SK-N-SH treated with all-trans-retinoic acid at 6 μM for 48 hours (cell line): ENCODE measurements around the gene OGN.

Experiments
- ARNTL ChIP-seq: fragments of 450-650 bp; formaldehyde crosslinking; IDR thresholded peaks from 2 replicates; pipeline ENCODE4 v1.5.0; 2020; ENCODE audit warnings: low read depth, mild to moderate bottlenecking, moderate library complexity, borderline replicate concordance
- BACH2 ChIP-seq: fragments of 250-450 bp; sonication (Bioruptor Pico); IDR thresholded peaks from 2 replicates; pipeline ENCODE4 v1.9.0; 2021; ENCODE audit warnings: mild to moderate bottlenecking, borderline replicate concordance
- CSDC2 ChIP-seq: fragments of 250-450 bp; sonication (Bioruptor Pico); IDR thresholded peaks from 2 replicates; pipeline ENCODE4 v1.5.0; 2020; ENCODE audit warnings: mild to moderate bottlenecking, moderate library complexity
- GLIS3 ChIP-seq: fragments of 250-450 bp; sonication (Bioruptor Pico); IDR thresholded peaks from 2 replicates; pipeline ENCODE4 v1.5.0; 2020; ENCODE audit warnings: mild to moderate bottlenecking, moderate library complexity
- SNAI2 ChIP-seq: fragments of 250-450 bp; sonication (Bioruptor Pico); IDR thresholded peaks from 2 replicates; pipeline ENCODE4 v1.5.0; 2020; ENCODE audit warnings: mild to moderate bottlenecking, moderate library complexity
- ZFP30 ChIP-seq: fragments of 450-650 bp; formaldehyde crosslinking; IDR thresholded peaks from 2 replicates; pipeline ENCODE4 v1.5.0; 2022; ENCODE audit warnings: mild to moderate bottlenecking, moderate library complexity
- TF ChIP-seq, protein P1 (sequence below): fragments of 250-450 bp; sonication (Bioruptor Pico); IDR thresholded peaks from 2 replicates; pipeline ENCODE4 v1.5.1; 2020; ENCODE audit warnings: low read depth, mild to moderate bottlenecking, moderate library complexity
- TF ChIP-seq, protein P2 (sequence below): fragments of 250-450 bp; sonication (Bioruptor Pico); IDR thresholded peaks from 2 replicates; pipeline ENCODE4 v1.8.0; 2020; ENCODE audit warnings: mild to moderate bottlenecking, moderate library complexity, borderline replicate concordance
- TF ChIP-seq, protein P3 (sequence below): fragments of 250-450 bp; sonication (Bioruptor Pico); IDR thresholded peaks from 2 replicates; pipeline ENCODE4 v1.5.1; 2021; ENCODE audit warnings: mild to moderate bottlenecking, moderate library complexity

DNA sequence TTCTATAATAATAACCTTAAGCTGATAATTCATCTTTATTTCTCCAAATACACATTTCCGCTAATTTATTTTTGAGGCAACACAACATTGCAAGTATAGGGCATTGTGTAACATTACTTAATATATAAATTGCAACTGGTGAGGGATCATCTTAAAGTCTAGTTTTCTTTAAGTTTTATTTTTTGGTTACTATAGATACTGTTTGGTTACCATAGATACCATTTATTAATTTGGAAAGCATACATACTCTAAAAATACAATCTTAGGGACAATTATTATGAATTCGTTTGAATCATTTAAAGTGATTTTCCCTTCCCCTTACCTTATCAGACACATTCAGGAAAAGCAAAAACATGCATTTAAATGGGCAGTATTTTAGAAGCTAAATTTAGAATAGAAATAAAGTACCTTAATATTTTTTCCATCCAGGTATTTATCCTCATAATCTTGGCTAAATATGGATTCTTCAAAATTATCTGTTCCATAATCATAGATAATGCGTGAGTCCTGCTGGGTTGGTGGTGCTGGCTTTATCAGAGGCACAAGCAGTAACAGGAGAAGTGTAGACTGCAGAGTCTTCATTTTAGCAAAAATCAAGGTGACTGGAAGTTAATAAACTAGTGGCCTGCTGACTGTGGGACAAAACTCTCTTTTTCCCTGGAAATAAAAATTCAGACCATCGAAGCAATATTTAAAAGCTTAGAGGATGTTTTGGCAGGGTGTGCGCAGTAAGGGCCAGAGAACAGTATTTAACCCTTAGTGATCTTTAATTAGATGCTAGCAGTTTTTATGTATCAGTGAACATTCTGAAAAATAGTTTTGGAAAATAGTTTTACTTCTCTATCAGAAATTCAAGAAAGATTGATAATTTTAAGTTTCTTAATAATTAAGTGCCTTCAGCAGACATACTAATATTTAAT lies 1.3 kb downstream of the OGN start:
- no peak for TF ChIP-seq SNAI2
- no peak for TF ChIP-seq ZFP30 (CRISPR knock-in tag)
- TF ChIP-seq, protein P1, sequence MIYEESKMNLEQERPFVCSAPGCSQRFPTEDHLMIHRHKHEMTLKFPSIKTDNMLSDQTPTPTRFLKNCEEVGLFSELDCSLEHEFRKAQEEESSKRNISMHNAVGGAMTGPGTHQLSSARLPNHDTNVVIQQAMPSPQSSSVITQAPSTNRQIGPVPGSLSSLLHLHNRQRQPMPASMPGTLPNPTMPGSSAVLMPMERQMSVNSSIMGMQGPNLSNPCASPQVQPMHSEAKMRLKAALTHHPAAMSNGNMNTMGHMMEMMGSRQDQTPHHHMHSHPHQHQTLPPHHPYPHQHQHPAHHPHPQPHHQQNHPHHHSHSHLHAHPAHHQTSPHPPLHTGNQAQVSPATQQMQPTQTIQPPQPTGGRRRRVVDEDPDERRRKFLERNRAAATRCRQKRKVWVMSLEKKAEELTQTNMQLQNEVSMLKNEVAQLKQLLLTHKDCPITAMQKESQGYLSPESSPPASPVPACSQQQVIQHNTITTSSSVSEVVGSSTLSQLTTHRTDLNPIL (CRISPR knock-in tag) = no peak
- no peak for TF ChIP-seq BACH2 (CRISPR knock-in tag)
- TF ChIP-seq, protein P2, sequence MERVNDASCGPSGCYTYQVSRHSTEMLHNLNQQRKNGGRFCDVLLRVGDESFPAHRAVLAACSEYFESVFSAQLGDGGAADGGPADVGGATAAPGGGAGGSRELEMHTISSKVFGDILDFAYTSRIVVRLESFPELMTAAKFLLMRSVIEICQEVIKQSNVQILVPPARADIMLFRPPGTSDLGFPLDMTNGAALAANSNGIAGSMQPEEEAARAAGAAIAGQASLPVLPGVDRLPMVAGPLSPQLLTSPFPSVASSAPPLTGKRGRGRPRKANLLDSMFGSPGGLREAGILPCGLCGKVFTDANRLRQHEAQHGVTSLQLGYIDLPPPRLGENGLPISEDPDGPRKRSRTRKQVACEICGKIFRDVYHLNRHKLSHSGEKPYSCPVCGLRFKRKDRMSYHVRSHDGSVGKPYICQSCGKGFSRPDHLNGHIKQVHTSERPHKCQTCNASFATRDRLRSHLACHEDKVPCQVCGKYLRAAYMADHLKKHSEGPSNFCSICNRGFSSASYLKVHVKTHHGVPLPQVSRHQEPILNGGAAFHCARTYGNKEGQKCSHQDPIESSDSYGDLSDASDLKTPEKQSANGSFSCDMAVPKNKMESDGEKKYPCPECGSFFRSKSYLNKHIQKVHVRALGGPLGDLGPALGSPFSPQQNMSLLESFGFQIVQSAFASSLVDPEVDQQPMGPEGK (CRISPR knock-in tag) = no peak
- TF ChIP-seq, protein P3, sequence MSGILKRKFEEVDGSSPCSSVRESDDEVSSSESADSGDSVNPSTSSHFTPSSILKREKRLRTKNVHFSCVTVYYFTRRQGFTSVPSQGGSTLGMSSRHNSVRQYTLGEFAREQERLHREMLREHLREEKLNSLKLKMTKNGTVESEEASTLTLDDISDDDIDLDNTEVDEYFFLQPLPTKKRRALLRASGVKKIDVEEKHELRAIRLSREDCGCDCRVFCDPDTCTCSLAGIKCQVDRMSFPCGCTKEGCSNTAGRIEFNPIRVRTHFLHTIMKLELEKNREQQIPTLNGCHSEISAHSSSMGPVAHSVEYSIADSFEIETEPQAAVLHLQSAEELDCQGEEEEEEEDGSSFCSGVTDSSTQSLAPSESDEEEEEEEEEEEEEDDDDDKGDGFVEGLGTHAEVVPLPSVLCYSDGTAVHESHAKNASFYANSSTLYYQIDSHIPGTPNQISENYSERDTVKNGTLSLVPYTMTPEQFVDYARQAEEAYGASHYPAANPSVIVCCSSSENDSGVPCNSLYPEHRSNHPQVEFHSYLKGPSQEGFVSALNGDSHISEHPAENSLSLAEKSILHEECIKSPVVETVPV (CRISPR knock-in tag) = no peak
- no peak for TF ChIP-seq ARNTL (CRISPR knock-in tag)
- no peak for TF ChIP-seq GLIS3 (CRISPR knock-in tag)
- TF ChIP-seq CSDC2 (CRISPR knock-in tag) = no peak
